ENCODE data around the gene SRPK2.

Gene SRPK2

DNA sequence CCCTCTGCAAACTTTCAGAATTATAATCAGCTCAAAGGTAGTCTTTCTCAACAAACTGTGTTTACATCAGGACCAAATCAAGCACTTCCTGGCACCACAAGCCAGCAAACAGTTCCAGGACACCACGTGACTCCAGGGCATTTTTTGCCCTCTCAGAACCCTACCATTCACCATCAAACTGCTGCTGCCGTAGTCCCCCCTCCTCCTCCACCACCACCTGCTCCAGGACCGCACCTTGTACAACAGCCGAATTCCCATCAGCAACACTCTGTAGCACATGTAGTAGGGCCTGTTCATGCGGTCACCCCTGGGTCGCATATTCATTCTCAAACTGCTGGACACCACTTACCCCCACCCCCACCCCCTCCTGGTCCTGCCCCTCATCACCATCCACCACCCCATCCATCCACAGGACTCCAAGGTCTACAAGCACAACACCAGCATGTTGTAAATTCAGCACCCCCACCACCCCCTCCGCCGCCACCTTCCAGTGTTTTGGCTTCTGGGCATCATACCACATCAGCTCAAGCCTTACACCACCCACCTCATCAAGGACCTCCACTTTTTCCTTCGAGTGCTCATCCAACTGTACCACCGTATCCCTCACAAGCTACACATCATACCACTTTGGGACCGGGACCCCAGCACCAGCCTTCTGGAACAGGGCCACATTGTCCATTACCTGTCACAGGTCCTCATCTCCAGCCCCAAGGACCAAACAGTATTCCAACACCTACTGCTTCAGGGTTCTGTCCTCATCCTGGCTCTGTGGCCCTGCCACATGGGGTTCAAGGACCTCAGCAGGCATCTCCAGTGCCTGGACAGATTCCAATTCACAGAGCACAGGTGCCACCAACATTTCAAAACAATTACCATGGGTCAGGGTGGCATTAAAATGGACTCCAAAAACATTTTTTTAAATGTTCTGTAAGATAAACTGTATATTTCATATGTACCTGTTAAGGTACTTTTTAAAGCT is 276.0 kb downstream of the SRPK2 start:
- H3K36me3 ChIP-seq (ENCODE audit: control insufficient read depth in 2 of 2, insufficient read depth in 2 of 2, low read length in 2 of 2): peaks cover 28 to 60% of the 10 kb centered on the region in 2 donors
- no peak overlapping the region for H3K27ac ChIP-seq (ENCODE audit: low read length)
- H3K27me3 ChIP-seq (ENCODE audit: control insufficient read depth in 1 of 2, insufficient read depth in 2 of 2, low read length in 2 of 2): no peaks in the 10 kb centered on the region
- H3K9me3 ChIP-seq (ENCODE audit: control insufficient read depth in 2 of 2, low read length in 2 of 2): no peaks in the 10 kb centered on the region
- peaks cover 7% of the 10 kb centered on the region for H3K4me1 ChIP-seq (ENCODE audit: control insufficient read depth, insufficient read depth, low read length)
- H3K4me3 ChIP-seq (ENCODE audit: low read length in 2 of 2): no peak overlapping the region
- H3K9ac ChIP-seq (ENCODE audit: low read length in 2 of 2): no peak overlapping the region

DNA sequence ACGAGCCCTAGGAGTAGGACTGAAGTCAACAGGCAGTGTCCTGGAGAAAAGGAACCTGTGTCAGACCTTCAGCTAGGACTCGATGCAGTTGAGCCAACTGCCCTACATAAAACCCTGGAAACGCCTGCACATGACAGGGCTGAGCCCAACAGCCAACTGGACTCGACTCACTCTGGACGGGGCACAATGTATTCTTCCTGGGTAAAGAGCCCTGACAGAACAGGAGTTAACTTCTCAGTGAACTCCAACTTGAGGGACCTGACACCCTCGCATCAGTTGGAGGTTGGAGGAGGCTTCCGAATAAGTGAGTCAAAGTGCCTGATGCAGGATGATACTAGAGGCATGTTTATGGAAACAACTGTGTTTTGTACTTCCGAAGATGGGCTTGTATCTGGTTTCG is 281.3 kb downstream of the SRPK2 start:
- H3K4me1 ChIP-seq (ENCODE audit: control insufficient read depth, insufficient read depth, low read length): peaks cover 6% of the 10 kb centered on the region
- no peak overlapping the region for H3K27ac ChIP-seq (ENCODE audit: low read length)
- H3K36me3 ChIP-seq (ENCODE audit: control insufficient read depth in 2 of 2, insufficient read depth in 2 of 2, low read length in 2 of 2): peaks cover 32 to 61% of the 10 kb centered on the region in 2 donors
- H3K27me3 ChIP-seq (ENCODE audit: control insufficient read depth in 1 of 2, insufficient read depth in 2 of 2, low read length in 2 of 2): no peaks in the 10 kb centered on the region
- H3K4me3 ChIP-seq (ENCODE audit: low read length in 2 of 2): no peak overlapping the region
- no peak overlapping the region for H3K9ac ChIP-seq (ENCODE audit: low read length in 2 of 2)
- no peaks in the 10 kb centered on the region for H3K9me3 ChIP-seq (ENCODE audit: control insufficient read depth in 2 of 2, low read length in 2 of 2)

DNA sequence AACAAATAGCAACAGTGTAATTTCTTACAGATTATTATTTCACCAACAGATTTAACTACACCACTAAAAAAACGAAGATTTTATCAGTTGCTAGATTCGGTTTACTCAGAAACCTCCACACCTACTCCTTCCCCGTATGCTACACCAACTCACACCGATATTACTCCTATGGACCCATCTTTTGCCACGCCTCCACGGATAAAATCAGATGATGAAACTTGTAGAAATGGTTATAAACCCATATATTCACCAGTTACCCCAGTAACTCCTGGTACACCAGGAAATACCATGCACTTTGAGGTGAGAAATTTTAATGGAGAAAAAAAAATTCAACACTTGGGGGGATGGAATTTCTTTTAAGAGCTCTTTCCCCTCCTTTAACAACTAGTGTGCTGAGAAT is 282.2 kb downstream of the SRPK2 start:
- Histone ChIP-seq H3K4me1 (ENCODE audit: control insufficient read depth, insufficient read depth, low read length) (no peaks in the 10 kb centered on the region), H3K9ac (ENCODE audit: low read length in 2 of 2) (no peak overlapping the region), H3K27me3 (ENCODE audit: control insufficient read depth in 1 of 2, insufficient read depth in 2 of 2, low read length in 2 of 2) (no peaks in the 10 kb centered on the region), H3K9me3 (ENCODE audit: control insufficient read depth in 2 of 2, low read length in 2 of 2) (no peaks in the 10 kb centered on the region), H3K4me3 (ENCODE audit: low read length in 2 of 2) (no peak overlapping the region), H3K36me3 (ENCODE audit: control insufficient read depth in 2 of 2, insufficient read depth in 2 of 2, low read length in 2 of 2) (peaks cover 26 to 51% of the 10 kb centered on the region in 2 donors), H3K27ac (ENCODE audit: low read length) (no peak overlapping the region)

DNA sequence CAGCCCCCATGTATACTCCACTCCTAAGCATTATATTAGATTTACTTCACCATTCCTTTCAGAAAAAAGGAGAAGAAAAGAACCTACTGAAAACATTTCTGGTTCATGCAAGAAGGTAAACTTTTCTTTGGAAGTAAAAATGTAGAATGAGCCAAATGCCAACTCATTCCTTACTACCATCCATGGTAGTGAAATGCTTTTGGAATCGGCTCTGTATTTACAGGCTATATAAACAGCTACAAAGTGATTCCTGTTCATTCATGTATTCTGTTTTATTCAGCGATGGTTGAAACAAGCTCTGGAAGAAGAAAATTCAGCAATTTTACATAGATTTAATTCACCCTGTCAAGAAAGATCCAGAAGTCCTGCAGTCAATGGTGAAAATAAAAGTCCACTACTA is 283.1 kb downstream of the SRPK2 start:
- Histone ChIP-seq H3K9me3 (ENCODE audit: control insufficient read depth in 2 of 2, low read length in 2 of 2) (no peaks in the 10 kb centered on the region), H3K9ac (ENCODE audit: low read length in 2 of 2) (no peak overlapping the region), H3K4me1 (ENCODE audit: control insufficient read depth, insufficient read depth, low read length) (no peaks in the 10 kb centered on the region), H3K36me3 (ENCODE audit: control insufficient read depth in 2 of 2, insufficient read depth in 2 of 2, low read length in 2 of 2) (peaks cover 26 to 42% of the 10 kb centered on the region in 2 donors), H3K27me3 (ENCODE audit: control insufficient read depth in 1 of 2, insufficient read depth in 2 of 2, low read length in 2 of 2) (no peaks in the 10 kb centered on the region), H3K27ac (ENCODE audit: low read length) (no peak overlapping the region), H3K4me3 (ENCODE audit: low read length in 2 of 2) (no peak overlapping the region)

DNA sequence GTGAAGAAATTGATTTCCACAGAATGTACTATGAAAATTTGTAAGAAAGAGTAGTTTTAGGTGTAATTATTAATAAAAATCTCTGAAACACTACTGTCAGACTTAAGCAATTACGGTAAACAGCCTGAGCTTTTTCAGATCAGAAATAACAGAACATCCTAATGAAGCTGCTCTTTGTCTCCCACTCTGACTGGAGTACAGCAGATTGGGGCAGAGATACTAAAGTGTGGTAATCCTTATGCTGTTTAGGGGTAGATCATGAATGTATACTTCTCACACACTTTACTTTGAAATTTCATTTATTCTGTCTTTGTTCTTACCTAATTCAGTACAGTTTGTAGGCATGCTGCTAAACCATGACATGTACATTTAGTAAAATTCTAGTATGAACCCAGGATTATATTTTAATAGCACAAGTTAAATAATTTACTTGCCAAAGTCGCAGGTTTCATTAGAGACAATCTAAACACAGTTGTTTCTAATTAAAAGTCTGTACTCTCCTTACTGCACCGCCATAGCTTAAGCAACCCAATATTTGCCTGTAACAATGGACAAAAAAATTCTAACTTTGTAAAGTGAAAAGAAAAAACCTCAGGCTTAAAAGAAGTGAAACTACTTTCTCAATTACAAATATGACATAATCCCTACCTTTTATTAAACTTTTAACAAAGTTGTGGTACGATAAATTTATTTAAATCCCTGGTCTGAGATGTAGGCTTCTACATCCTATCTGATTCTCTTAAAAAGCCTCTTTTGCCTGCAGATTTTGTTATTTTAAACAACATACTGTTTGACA is 286.0 kb downstream of the SRPK2 start:
- Histone ChIP-seq H3K9me3 (ENCODE audit: control insufficient read depth in 2 of 2, low read length in 2 of 2) (no peaks in the 10 kb centered on the region), H3K27me3 (ENCODE audit: control insufficient read depth in 1 of 2, insufficient read depth in 2 of 2, low read length in 2 of 2) (no peaks in the 10 kb centered on the region), H3K36me3 (ENCODE audit: control insufficient read depth in 2 of 2, insufficient read depth in 2 of 2, low read length in 2 of 2) (peaks cover 12 to 29% of the 10 kb centered on the region in 2 donors), H3K4me3 (ENCODE audit: low read length in 2 of 2) (no peak overlapping the region), H3K27ac (ENCODE audit: low read length) (no peak overlapping the region), H3K9ac (ENCODE audit: low read length in 2 of 2) (peak overlapping the region in 1 of 2 donors; percentile 49), H3K4me1 (ENCODE audit: control insufficient read depth, insufficient read depth, low read length) (peaks cover 3% of the 10 kb centered on the region)

DNA sequence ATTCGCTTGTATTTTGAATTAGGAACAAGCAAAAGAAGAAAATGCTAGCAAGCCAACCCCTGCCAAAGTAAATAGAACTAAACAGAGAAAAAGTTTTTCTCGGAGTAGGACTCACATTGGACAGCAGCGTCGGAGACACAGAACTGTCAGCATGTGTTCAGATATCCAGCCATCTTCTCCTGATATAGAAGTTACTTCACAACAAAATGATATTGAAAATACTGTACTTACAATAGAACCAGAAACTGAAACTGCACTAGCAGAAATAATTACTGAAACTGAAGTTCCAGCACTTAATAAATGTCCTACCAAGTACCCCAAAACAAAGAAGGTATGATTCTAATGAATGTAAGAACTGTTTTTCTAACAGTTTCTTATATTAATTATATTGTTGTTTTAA is 286.9 kb downstream of the SRPK2 start:
- Histone ChIP-seq H3K4me1 (ENCODE audit: control insufficient read depth, insufficient read depth, low read length) (peaks cover 3% of the 10 kb centered on the region), H3K9me3 (ENCODE audit: control insufficient read depth in 2 of 2, low read length in 2 of 2) (no peaks in the 10 kb centered on the region), H3K9ac (ENCODE audit: low read length in 2 of 2) (no peak overlapping the region), H3K4me3 (ENCODE audit: low read length in 2 of 2) (no peak overlapping the region), H3K27me3 (ENCODE audit: control insufficient read depth in 1 of 2, insufficient read depth in 2 of 2, low read length in 2 of 2) (no peaks in the 10 kb centered on the region), H3K36me3 (ENCODE audit: control insufficient read depth in 2 of 2, insufficient read depth in 2 of 2, low read length in 2 of 2) (peaks cover 5 to 27% of the 10 kb centered on the region in 2 donors), H3K27ac (ENCODE audit: low read length) (no peak overlapping the region)

DNA sequence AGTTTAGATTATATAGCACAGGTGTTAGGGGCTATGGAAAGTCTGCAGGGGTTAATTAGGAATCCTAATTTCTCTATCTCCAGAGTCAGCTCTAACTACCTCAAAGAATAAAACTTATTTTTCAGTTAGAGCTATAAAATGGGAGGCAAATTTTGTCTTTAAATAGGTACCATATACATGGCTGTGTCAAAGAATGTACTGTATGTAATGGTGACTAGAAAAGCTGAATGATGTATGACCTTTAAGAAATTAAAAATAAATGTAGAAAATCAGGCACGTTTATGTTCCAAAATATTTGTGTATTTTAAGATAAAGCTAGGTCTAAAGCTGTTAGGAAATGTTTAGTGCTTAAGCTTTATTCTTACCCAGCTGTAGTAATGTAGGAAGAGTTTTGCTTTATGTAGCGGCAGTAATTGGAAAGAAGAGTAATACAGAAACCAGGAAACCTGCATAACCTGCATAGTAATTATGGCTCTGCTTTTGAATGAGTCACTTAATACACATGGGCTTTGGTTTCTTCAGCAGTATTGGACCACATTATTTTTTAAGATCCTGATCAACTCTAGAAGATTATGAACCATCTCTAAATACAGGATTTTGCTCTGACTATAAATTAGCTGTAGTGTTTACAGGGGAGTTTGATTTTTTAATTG is 289.7 kb downstream of the SRPK2 start:
- Histone ChIP-seq H3K4me3 (ENCODE audit: low read length in 2 of 2) (no peak overlapping the region), H3K27ac (ENCODE audit: low read length) (no peak overlapping the region), H3K9ac (ENCODE audit: low read length in 2 of 2) (no peak overlapping the region), H3K36me3 (ENCODE audit: control insufficient read depth in 2 of 2, insufficient read depth in 2 of 2, low read length in 2 of 2) (peaks cover 0 to 19% of the 10 kb centered on the region in 2 donors), H3K4me1 (ENCODE audit: control insufficient read depth, insufficient read depth, low read length) (peaks cover 3% of the 10 kb centered on the region), H3K9me3 (ENCODE audit: control insufficient read depth in 2 of 2, low read length in 2 of 2) (no peaks in the 10 kb centered on the region), H3K27me3 (ENCODE audit: control insufficient read depth in 1 of 2, insufficient read depth in 2 of 2, low read length in 2 of 2) (no peaks in the 10 kb centered on the region)

DNA sequence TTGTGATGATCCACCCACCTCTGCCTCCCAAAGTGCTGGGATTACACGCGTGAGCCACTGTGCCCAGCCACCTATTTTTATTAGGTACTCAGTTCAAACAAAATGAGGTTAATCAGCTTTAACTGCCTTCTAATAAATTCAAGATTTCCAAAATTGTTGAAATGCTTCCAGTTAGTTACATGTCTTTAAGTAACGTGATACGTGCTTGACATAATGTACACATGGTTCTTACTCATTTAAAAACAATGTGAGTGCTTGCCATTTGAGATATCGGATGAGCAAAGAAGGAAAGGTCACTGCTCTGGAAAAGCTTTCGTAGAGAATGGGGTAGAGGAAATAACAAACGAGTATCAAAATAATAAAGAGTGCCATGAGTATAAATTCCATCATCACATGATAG is 291.1 kb downstream of the SRPK2 start:
- no peaks in the 10 kb centered on the region for H3K9me3 ChIP-seq (ENCODE audit: control insufficient read depth in 2 of 2, low read length in 2 of 2)
- H3K4me1 ChIP-seq (ENCODE audit: control insufficient read depth, insufficient read depth, low read length): peaks cover 3% of the 10 kb centered on the region
- no peak overlapping the region for H3K9ac ChIP-seq (ENCODE audit: low read length in 2 of 2)
- no peak overlapping the region for H3K4me3 ChIP-seq (ENCODE audit: low read length in 2 of 2)
- H3K27me3 ChIP-seq (ENCODE audit: control insufficient read depth in 1 of 2, insufficient read depth in 2 of 2, low read length in 2 of 2): no peaks in the 10 kb centered on the region
- peaks cover 2 to 21% of the 10 kb centered on the region in 2 donors for H3K36me3 ChIP-seq (ENCODE audit: control insufficient read depth in 2 of 2, insufficient read depth in 2 of 2, low read length in 2 of 2)
- no peak overlapping the region for H3K27ac ChIP-seq (ENCODE audit: low read length)

DNA sequence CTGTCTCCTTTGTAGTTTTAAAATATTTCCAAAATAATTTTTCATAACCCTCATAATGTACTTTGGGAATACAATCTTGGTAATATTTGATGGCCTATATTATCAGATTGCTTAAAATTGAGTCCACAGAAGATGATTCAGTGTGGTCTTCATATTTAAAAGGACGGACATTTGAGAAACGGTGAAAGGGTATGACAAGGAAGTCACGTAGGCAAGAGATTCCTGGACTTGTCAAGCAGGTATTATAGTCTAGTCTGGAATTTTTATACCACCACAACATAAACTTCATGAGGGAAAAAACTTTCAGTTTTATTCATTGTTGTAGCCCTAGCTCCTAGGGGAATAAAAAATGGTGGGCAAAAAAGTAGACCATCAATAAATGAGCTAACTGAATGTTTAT is 292.4 kb downstream of the SRPK2 start:
- no peak overlapping the region for H3K4me3 ChIP-seq (ENCODE audit: low read length in 2 of 2)
- peaks cover 3% of the 10 kb centered on the region for H3K4me1 ChIP-seq (ENCODE audit: control insufficient read depth, insufficient read depth, low read length)
- peaks cover 2 to 27% of the 10 kb centered on the region in 2 donors for H3K36me3 ChIP-seq (ENCODE audit: control insufficient read depth in 2 of 2, insufficient read depth in 2 of 2, low read length in 2 of 2)

DNA sequence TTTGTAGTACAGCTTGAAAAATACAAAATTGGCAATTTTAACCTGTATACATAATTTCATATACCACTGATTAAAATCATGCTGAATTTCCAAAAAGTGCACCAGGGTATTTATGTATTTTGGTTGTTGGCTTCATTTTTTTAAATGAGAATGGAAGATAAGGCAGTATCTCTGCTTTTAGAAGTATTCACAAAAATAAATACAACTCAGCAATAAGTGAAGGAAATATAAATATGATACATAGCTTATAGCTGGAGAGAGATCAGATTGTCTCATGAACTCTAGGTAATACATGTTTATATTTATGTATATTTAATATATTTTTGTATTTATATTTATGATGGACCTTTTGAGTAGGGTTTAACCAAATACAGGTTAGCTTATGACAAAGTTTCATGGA is 293.8 kb downstream of the SRPK2 start:
- peaks cover 3% of the 10 kb centered on the region for H3K4me1 ChIP-seq (ENCODE audit: control insufficient read depth, insufficient read depth, low read length)
- H3K27ac ChIP-seq (ENCODE audit: low read length): no peak overlapping the region
- peaks cover 2 to 27% of the 10 kb centered on the region in 2 donors for H3K36me3 ChIP-seq (ENCODE audit: control insufficient read depth in 2 of 2, insufficient read depth in 2 of 2, low read length in 2 of 2)
- no peak overlapping the region for H3K4me3 ChIP-seq (ENCODE audit: low read length in 2 of 2)
- H3K9ac ChIP-seq (ENCODE audit: low read length in 2 of 2): no peak overlapping the region
- no peaks in the 10 kb centered on the region for H3K27me3 ChIP-seq (ENCODE audit: control insufficient read depth in 1 of 2, insufficient read depth in 2 of 2, low read length in 2 of 2)
- H3K9me3 ChIP-seq (ENCODE audit: control insufficient read depth in 2 of 2, low read length in 2 of 2): no peaks in the 10 kb centered on the region

More for the DNA sequence above, 292.4 kb downstream of the SRPK2 start:
- Histone ChIP-seq H3K9me3 (ENCODE audit: control insufficient read depth in 2 of 2, low read length in 2 of 2) (no peaks in the 10 kb centered on the region), H3K27ac (ENCODE audit: low read length) (no peak overlapping the region), H3K9ac (ENCODE audit: low read length in 2 of 2) (no peak overlapping the region), H3K27me3 (ENCODE audit: control insufficient read depth in 1 of 2, insufficient read depth in 2 of 2, low read length in 2 of 2) (no peaks in the 10 kb centered on the region)
